Prostate gland (tissue), 2 donors: ENCODE results near the gene ASB8.

Experiments used
- CTCF ChIP-seq, 4 experiments: fragments of 200-600 bp in 2 of 4; fragments of 450-650 bp in 2 of 4; sonication (generic) in 2 of 4; IDR thresholded peaks; 1 replicate in 3 of 4; 2 replicates in 1 of 4; pipeline ENCODE4 v1.5.1; 2016 to 2019; ENCODE audit warnings: antibody characterized with exemption in 4 of 4, mild to moderate bottlenecking in 2 of 4, moderate library complexity in 2 of 4
- POLR2A ChIP-seq: fragments of 450-650 bp; IDR thresholded peaks from one replicate; pipeline ENCODE4 v1.6.1; 2016; ENCODE audit warnings: antibody characterized with exemption, mild to moderate bottlenecking

GRCh38 chr12:48157018-48157888 is at the start of gene ASB8:
- TF ChIP-seq CTCF (IDR thresholded peaks at IDR 0.05) (peak in 3 of 4 experiments; percentile 37 to 73 (median 67)), POLR2A (peak; percentile 31)
